OCI-LY7 (cell line): ENCODE results near the gene EFNA3. TPM values are rescaled to one million over a fixed set of nuclear protein-coding genes. Genes with fewer than 3 reads are reported as not detected.

Source experiments
- BruUV-seq: library from RNA; stranded (reverse); fragments of 400-500 nt; replicated peaks from 2 replicates; lab custom pipeline; 2021; lab: Mats Ljungman, UMichigan
- CTCF ChIA-PET: fragments of 300-600 bp; sonication (Branson Sonifier 250); formaldehyde crosslinking; loops from one replicate; lab custom pipeline; 2022; ENCODE audit warnings: antibody characterized with exemption; ENCODE audit not compliant: unreplicated experiment; lab: Charles Lee
- POLR2A ChIA-PET: fragments of 300-600 bp; sonication (Branson Sonifier 250); formaldehyde crosslinking; loops from one replicate; lab custom pipeline; 2022; ENCODE audit warnings: antibody characterized with exemption; lab: Charles Lee
- DNase-seq: peaks from one replicate; pipeline ENCODE4 v3.0.0-alpha.2; 2015; ENCODE audit warnings: low spot score
- H2AFZ ChIP-seq: fragments of 200-600 bp; sonication (generic), shearing (Covaris generic); 2 replicates; pipeline ENCODE4 v1.6.1; 2014; ENCODE audit warnings: mild to moderate bottlenecking, antibody characterized with exemption, low read length, moderate library complexity
- H3K27ac ChIP-seq: fragments of 200-600 bp; sonication (generic); 2 replicates; pipeline ENCODE4 v1.5.1; 2014; ENCODE audit warnings: mixed run types, low read depth, mild to moderate bottlenecking, moderate library complexity, low read length, inconsistent platforms; ENCODE audit not compliant: poor library complexity, severe bottlenecking
- H3K36me3 ChIP-seq: fragments of 200-600 bp; sonication (generic); 2 replicates; pipeline ENCODE4 v1.6.1; 2014; ENCODE audit warnings: mild to moderate bottlenecking, antibody characterized with exemption, low read length, moderate library complexity, mixed read lengths; ENCODE audit not compliant: insufficient read depth
- H3K4me1 ChIP-seq: fragments of 200-600 bp; sonication (generic); 2 replicates; pipeline ENCODE4 v1.5.1; 2014; ENCODE audit warnings: mild to moderate bottlenecking, low read length; ENCODE audit not compliant: insufficient read depth, poor library complexity, severe bottlenecking
- H3K4me2 ChIP-seq: fragments of 200-600 bp; sonication (generic); 2 replicates; pipeline ENCODE4 v1.6.1; 2014; ENCODE audit warnings: mild to moderate bottlenecking, low read length
- H3K4me3 ChIP-seq: fragments of 200-600 bp; sonication (generic); 2 replicates; pipeline ENCODE4 v1.5.1; 2014; ENCODE audit warnings: mild to moderate bottlenecking, low read depth, low read length; ENCODE audit not compliant: poor library complexity, severe bottlenecking
- H3K79me2 ChIP-seq: fragments of 200-600 bp; sonication (generic); 2 replicates; pipeline ENCODE4 v1.6.1; 2016; ENCODE audit warnings: low read depth, mild to moderate bottlenecking, low read length, moderate library complexity, mixed read lengths; ENCODE audit not compliant: insufficient read depth
- H3K9me2 ChIP-seq: fragments of 200-600 bp; sonication (generic); 2 replicates; pipeline ENCODE4 v1.6.1; 2016; ENCODE audit warnings: mild to moderate bottlenecking, low read length, mixed read lengths; ENCODE audit not compliant: insufficient read depth
- H3K9me3 ChIP-seq: fragments of 200-600 bp; sonication (generic); 2 replicates; pipeline ENCODE4 v1.6.1; 2014; ENCODE audit warnings: mild to moderate bottlenecking, mixed run types, low read length, mixed read lengths
- H4K20me1 ChIP-seq: fragments of 200-600 bp; sonication (generic); 2 replicates; pipeline ENCODE4 v1.6.1; 2014; ENCODE audit warnings: mild to moderate bottlenecking, antibody characterized with exemption, low read length, moderate library complexity, mixed read lengths; ENCODE audit not compliant: insufficient read depth
- CTCF ChIP-seq: fragments of 200-600 bp; sonication (generic); conservative IDR thresholded peaks from 2 replicates; pipeline ENCODE4 v1.5.1; 2014; ENCODE audit warnings: mild to moderate bottlenecking, antibody characterized with exemption, low read length, moderate library complexity, mixed read lengths
- EZH2phosphoT487 ChIP-seq: fragments of 200-600 bp; sonication (generic); IDR thresholded peaks from 2 replicates; pipeline ENCODE4 v1.6.1; 2018; ENCODE audit warnings: low read depth, borderline replicate concordance, mild to moderate bottlenecking, mixed run types, antibody characterized with exemption, low read length, moderate library complexity, mixed read lengths
- intact Hi-C: fragments of 100-400 bp; cut with micrococcal nuclease; formaldehyde crosslinking; loops from one replicate; pipeline ENCODE4 v1.10.0; 2022; ENCODE audit not compliant: unreplicated experiment
- total RNA-seq, 2 experiments: library from RNA; depleted of rRNA in 1 of 2; stranded (reverse); fragments of >200 nt in 1 of 2; shearing (Covaris generic) in 1 of 2; gene quantifications; 2 replicates each; pipeline ENCODE4 v1.2.3, GENCODE V29; 2014 to 2022

The EFNA3 gene
- total RNA-seq, 2 experiments from 2014 or later, result 6.7 to 10.8 TPM

GRCh38 chr1:155053531-155054105, 25.0 kb upstream of the EFNA3 start:
- Histone ChIP-seq H3K9me3 (no peaks in the 10 kb centered on the region), H2AFZ (no peak overlapping the region), H3K9me2 (no peaks in the 10 kb centered on the region), H3K27ac (peak overlapping the region; percentile 14), H3K79me2 (no peaks in the 10 kb centered on the region), H3K4me1 (peaks cover 35% of the 10 kb centered on the region), H3K4me3 (no peak overlapping the region), H4K20me1 (no peaks in the 10 kb centered on the region), H3K36me3 (peaks cover 17% of the 10 kb centered on the region; the same call in 1 of the 2 replicates), H3K4me2 (peak overlapping the region; percentile 99)
- POLR2A ChIA-PET, result interaction anchor here (1.5 kb wide), 1 partner anchor 8 kb away, joined by 6 read pairs; no protein-coding TSS in a partner anchor
- BruUV-seq, result no TSS peak
- intact Hi-C loops, result no loop called here
- DNase-seq, result no peak
- TF ChIP-seq EZH2phosphoT487, result no peak
- TF ChIP-seq CTCF, result no peak
- CTCF ChIA-PET, result interaction anchor here (1.2 to 1.3 kb wide), 2 partner anchors 8 to 37 kb away, joined by 3 to 5 read pairs; no protein-coding TSS in a partner anchor

- H3K27ac ChIP-seq, result no peak overlapping the region
- DNase-seq, result no peak
- ChIA-PET CTCF (interaction anchor here (1.0 kb wide), 2 partner anchors 13 to 103 kb away, joined by 3 read pairs; no protein-coding TSS in a partner anchor), POLR2A (interaction anchor here (1.0 kb wide), 1 partner anchor 101 kb away, joined by 3 read pairs; the partner anchor contains the start of gene PBXIP1)
- TF ChIP-seq CTCF, result no peak
- BruUV-seq, result no TSS peak
- no peaks in the 10 kb centered on the region for H3K9me2 ChIP-seq
- no peak overlapping the region for H3K4me2 ChIP-seq
- intact Hi-C loops, result no loop called here
- H3K79me2 ChIP-seq, result no peaks in the 10 kb centered on the region
- peaks cover 18% of the 10 kb centered on the region; the same call in 1 of the 2 replicates for H3K36me3 ChIP-seq
- H2AFZ ChIP-seq, result no peak overlapping the region
- H4K20me1 ChIP-seq, result no peaks in the 10 kb centered on the region
- H3K9me3 ChIP-seq, result no peaks in the 10 kb centered on the region
- no peak overlapping the region for H3K4me3 ChIP-seq
- H3K4me1 ChIP-seq, result peaks cover 27% of the 10 kb centered on the region
These were observed 21.5 kb upstream of the EFNA3 start for GRCh38 chr1:155057104-155057503.

GRCh38 chr1:155057788-155058211, 20.8 kb upstream of the EFNA3 start:
- no peak for DNase-seq
- H3K4me2 ChIP-seq, result no peak overlapping the region
- no peak overlapping the region for H3K27ac ChIP-seq
- no TSS peak for BruUV-seq
- no peaks in the 10 kb centered on the region for H3K9me2 ChIP-seq
- H3K4me3 ChIP-seq, result no peak overlapping the region
- TF ChIP-seq EZH2phosphoT487, result no peak
- no peak; the same call in 1 of the 2 replicates for TF ChIP-seq CTCF
- no peaks in the 10 kb centered on the region for H4K20me1 ChIP-seq
- ChIA-PET POLR2A (no interaction called here), CTCF (interaction anchor here (1.0 kb wide), 2 partner anchors 13 to 104 kb away, joined by 3 read pairs; no protein-coding TSS in a partner anchor)
- no peaks in the 10 kb centered on the region for H3K79me2 ChIP-seq
- no peak overlapping the region for H2AFZ ChIP-seq
- intact Hi-C loops, result no loop called here
- peaks cover 18% of the 10 kb centered on the region; the same call in 1 of the 2 replicates for H3K36me3 ChIP-seq
- peaks cover 27% of the 10 kb centered on the region for H3K4me1 ChIP-seq
- no peaks in the 10 kb centered on the region for H3K9me3 ChIP-seq
